GM18505 (cell line): ENCODE data around the gene PARD3.

ENCODE experiments used
- ATAC-seq: cut with Tn5 transposase; IDR thresholded peaks from one replicate; pipeline ENCODE4 v1.9.1; 2021; ENCODE audit not compliant: unreplicated experiment
- POLR2A ChIP-seq: IDR thresholded peaks from 4 replicates; pipeline ENCODE4 v1.6.1; 2011; ENCODE audit warnings: borderline replicate concordance; ENCODE audit not compliant: insufficient read depth, insufficient read length; ENCODE audit errors: extremely low read depth

The PARD3 gene

DNA sequence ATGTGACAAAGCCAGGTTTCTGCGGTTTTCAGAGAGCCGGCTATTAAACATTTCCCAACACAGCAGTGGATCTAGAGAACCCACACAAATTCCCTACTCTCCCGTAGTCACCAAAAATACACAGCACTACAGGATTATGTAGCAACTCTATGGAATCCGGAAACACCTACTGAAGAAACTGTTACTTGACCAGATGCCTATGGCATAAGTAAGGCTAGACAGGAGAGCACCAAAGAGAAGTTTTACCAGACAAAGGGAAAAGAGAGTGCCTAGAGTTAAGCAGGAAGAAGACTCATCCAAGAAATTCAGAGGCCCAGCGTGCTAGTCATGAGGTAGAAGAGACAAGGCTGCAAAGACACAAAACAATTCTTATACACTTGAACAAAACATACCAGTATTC is 321.1 kb downstream of the PARD3 start:
- no peak for TF ChIP-seq POLR2A
- ATAC-seq, result no peak

DNA sequence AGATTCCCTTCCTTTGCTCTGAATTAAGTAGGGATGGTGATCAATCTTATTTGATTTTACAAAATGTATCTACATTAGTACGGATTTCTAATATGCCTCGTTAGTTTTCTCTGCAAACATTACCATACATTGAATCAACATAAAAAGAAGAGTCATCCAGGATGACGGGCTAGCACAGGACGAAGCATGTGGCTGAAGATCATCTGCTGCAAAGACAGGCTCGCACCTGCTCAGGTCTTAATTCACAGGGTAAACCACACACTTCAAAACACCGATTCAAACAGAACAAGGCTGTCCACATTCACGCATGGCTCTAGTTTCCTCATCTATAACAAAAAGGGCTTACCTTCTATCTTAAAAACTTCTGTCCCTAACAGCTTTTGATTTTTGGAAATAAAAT is 323.0 kb downstream of the PARD3 start:
- no peak for ATAC-seq

DNA sequence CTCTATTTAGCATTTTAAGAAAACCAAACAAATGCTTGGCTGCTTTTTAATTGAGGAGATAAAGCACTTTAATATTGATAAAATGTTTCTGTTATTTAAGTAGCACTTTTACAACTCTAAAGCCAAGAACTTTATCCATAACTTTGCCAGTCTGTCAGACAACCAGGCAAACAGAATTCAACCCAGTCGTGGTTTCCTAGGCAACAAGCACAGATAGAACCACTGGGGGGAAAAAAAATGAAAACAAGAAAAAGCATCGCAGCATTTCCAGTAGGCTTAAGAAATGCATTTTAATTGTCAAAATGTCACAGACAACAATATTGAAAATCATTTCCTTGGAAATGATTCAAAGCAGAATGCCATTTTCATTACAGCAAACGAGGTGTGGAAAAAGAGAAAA is 323.4 kb downstream of the PARD3 start:
- no peak for ATAC-seq
- no peak for TF ChIP-seq POLR2A

More for the DNA sequence above, 323.0 kb downstream of the PARD3 start:
- TF ChIP-seq POLR2A, result no peak

DNA sequence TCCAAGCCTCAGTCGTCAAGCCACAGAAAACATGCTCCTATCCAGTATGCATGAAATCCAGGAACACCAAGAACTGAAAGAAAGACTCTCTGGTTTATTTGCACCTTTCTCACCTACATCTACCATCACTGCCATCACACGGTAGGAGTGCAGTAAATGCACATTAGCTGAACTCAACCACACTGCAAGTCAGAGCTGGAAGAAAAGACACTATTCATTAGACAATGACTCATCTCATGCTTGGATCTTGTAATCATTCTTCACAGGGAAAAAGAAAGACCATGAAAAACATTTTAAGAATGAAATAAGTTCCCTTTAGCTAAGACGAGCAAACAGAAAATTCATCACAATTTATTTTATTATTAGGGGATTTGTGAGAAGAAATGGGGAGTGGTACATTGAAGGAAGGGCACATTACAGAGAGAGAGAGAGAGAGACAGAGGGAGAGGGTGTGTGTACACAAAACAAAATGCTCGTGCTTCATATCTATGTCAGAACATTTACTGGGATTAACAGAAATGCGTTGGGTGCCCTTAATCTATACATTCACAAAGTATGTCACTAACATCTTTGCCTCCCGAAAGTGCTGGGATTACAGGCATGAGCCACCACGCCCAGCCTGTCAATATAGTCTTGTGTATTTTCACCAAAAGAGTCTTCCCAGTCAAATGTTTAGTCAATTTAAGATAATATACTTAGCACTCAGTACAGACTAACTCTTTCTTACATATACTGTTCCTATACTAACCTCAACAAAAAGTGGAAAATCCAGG is 324.9 kb downstream of the PARD3 start:
- no peak for TF ChIP-seq POLR2A
- no peak for ATAC-seq

DNA sequence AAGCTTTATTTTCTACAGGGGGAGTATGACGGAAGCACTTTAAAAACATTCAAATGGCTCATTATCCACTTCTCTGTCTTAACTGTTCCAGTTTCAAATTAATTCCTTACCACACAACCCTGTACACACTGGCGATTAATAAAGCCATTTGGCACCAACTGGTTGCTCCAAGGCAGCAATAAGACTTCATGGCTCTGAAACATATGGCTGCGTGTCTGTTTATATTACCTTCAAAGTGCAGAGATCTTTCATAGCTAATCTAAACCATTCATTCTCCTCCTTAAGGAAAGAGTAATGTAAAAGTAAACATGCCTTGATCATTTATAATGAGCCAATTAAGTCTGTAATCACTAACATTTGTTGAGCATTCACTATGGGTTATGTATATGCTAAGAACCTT is 325.7 kb downstream of the PARD3 start:
- no peak for TF ChIP-seq POLR2A
- ATAC-seq, result no peak

DNA sequence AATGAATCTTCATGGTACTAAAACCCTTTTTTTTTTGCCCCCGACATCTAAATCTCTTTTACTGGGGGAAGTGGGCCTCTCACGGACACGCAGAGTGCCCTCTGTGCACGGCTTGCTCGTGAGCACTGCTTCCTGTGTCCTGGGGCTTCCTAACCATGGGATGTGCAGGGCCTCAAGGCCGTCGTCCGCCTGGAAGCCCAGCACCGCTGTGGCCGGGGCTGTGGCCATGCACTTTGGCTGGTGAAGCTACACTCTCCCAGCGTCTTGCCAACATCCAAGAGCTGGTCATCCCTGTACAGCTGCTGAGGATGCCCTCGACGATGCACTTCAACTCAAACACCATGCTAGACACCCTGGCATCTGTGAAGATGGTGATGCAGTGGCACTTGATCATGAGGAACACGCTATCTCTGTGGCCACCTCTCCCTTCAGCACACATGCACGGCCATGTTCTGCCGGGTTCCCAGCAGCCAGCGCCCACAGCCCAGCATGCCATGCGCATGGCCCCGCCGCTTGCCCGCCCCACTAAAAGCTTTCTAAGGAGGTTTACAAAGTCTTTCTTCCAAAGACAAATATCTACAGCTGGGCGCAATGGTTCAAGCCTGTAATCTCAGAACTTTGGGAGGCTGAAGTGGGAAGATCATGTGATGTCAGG is 326.5 kb downstream of the PARD3 start:
- no peak for ATAC-seq
- TF ChIP-seq POLR2A, result no peak

DNA sequence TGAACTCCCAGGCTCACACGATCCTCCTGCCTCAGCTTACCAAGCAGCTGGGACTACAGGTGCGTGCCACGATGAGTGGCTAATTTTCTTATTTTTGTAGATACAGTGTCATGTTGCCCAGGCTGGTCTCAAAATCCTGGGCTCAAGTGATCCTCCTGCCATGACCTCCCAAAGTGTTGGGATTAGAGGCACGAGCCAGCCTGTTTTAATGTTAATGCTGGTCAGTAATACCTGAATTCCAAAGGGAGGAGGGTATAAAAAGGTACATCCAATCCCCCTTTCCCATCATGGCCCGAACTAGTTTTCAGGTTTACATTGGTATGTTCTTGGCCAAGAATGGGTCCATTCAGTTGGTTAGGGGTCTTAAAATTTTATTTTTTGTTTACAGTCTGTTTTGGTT is 329.1 kb downstream of the PARD3 start:
- no peak for TF ChIP-seq POLR2A
- no peak for ATAC-seq

DNA sequence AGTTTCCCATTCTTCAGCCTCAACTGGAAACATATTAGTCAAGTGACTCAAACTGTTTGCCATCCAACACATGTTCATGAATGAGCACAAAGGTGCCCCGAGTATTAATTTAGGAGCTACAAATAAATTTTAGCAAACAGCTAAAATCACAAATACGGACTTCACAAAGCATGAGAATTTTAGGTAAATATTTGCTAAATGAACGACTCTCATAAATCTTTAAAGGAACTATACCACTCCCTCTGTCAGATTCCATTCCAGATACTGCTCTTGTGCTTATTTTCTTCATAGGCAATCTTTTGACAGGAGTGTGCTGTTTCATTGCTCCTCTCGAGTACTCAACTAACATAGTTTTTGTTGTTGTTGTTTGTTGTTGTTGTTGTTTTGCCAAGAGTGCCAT is 330.9 kb downstream of the PARD3 start:
- ATAC-seq, result no peak
- TF ChIP-seq POLR2A, result no peak

DNA sequence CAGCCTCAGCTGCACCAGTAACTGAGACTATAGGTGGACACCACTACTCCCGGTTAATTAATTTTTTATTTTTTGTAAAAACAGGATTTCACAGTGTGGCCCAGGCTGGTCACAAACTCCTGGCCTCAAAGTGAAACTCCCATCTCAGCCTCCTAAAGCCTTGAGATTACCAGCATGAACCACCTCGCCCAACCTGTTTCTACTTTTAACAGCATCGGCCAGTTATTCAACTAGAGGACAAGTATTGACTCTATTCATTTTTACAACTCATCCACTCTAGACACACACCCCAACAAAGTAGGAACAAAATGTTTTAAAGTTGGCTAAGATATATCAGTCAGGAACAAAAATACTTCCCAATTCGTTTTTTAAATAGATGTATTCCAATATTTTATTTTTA is 334.8 kb downstream of the PARD3 start:
- no peak for TF ChIP-seq POLR2A
- ATAC-seq, result no peak

DNA sequence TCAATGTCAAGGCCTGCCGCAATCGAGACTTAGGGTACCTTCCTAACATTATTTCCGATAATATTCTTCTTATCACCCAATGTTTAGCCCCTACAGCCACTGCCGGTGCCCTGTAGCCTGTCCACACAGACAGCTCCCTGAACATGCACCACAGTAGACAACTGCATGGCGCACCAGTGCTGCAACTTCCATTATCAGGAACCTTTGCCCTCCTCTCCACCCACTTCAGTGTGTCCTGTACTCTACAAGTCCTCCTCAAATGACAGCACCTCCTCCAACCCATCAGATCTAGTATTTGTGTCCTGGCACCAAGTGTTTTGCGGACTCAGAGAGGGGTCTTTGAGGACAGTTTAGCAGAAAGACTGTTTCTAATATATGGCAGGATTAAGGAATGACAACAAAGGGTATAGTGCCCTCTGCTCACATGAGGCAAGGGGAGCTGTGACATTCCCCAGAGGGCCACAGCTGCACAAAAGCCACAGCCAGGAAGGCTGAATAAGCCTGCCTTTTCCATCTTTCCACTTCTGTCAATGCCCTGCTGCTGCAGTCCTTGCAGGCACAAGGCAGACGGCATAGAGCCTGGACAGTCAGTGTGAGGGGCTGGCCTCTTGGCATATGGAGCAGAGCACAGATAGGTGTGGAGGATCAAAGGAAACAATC is 335.4 kb downstream of the PARD3 start:
- no peak for ATAC-seq
- TF ChIP-seq POLR2A, result no peak

DNA sequence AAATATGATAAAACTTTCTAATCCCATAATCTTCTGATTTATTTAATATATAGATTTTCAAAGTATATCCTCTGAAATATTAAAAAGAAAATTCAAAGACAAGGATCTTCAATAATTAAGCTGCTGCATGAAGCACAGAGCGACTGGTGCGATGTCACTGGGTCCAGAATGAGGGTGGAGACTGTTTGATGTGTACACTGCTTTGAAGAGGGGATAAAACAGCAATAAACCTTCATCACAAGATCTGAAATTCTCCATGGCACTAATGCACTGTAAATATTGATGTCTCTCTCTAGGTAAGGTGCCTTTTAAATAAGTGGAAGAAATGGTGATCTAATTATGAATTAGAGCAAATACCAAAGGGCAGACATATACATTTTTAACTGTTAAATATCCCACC is 337.8 kb downstream of the PARD3 start:
- ATAC-seq, result no peak
- TF ChIP-seq POLR2A, result no peak

DNA sequence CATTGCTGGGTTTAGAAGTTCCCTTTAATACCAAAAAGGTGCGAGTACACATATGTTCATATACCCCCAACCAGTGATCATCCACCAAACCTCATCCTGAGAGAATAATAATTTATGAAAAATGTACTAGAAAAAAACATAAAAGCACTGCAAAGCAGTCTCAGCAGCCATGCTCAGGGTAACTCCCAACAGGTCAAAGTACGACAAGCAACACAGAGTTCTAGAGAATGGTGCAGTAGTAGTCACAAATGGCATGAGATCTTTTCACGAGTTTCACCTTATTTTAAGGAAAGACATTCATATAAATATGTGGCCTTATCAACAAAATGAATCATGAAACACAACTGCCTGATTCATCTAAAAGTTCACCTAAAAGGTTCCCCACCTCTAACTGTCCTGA is 338.5 kb downstream of the PARD3 start:
- no peak for TF ChIP-seq POLR2A
- ATAC-seq, result no peak

DNA sequence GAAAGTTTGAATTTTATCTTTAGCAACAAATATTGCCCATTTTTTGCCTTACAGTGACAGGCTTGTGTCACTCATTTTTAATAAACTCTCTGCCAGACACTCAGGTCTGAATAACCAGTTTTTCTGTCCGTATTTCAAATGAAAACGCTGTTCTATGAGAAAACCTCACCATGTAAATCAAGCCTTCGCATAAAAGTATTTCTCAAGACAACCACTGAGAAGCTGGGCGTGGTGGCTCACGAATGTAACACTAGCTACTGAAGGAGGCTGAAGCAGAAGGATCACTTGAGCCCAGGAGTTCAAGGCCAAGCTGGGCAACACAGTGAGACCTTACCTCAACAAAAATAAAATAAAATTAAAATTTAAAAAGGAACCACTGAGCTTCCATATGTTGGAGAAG is 339.3 kb downstream of the PARD3 start:
- no peak for TF ChIP-seq POLR2A
- no peak for ATAC-seq

DNA sequence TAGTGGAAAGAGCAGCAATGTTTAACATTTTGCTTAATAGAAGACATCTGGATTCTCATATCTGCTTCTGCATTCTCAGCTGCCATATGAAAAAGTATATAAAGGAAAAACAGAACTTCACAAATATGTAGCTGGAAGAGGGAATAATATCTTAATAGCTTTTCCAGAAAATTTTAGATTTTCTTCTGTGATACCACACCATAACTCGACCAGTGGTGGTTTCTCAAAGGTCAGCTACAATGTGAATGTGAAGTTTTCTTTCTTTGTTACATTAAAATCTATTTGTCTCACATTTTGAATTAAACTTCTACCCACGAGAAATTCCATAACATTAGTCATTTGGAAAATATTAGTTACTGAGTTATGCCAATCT is 339.8 kb downstream of the PARD3 start:
- TF ChIP-seq POLR2A, result no peak

More for the DNA sequence above, 339.8 kb downstream of the PARD3 start:
- no peak for ATAC-seq
